GM19467 (cell line): ENCODE measurements around the gene ATP6V1C2.
"Not testable (repeated sequence)": the region's sequence is repeated elsewhere in the genome, so short reads cannot be mapped to it uniquely, and the experiment has no call there.

Experiments used
- ATAC-seq: cut with Tn5 transposase; IDR thresholded peaks from one replicate; pipeline ENCODE4 v1.9.1; 2021; ENCODE audit warnings: mild to moderate bottlenecking, moderate library complexity; ENCODE audit not compliant: unreplicated experiment

ATP6V1C2 gene

GRCh38 chr2:10765914-10766313 lies 44.5 kb downstream of the ATP6V1C2 start:
- no peak for ATAC-seq

- no peak for ATAC-seq
Observed at GRCh38 chr2:10768063-10768507, 46.7 kb downstream of the ATP6V1C2 start.

- no peak for ATAC-seq
Observed at GRCh38 chr2:10770956-10771750, 49.7 kb downstream of the ATP6V1C2 start.

GRCh38 chr2:10771786-10772185 lies 50.4 kb downstream of the ATP6V1C2 start:
- no peak for ATAC-seq

GRCh38 chr2:10772201-10772867 lies 50.9 kb downstream of the ATP6V1C2 start:
- no peak for ATAC-seq

- no peak for ATAC-seq
Observed at GRCh38 chr2:10772868-10773215, 51.4 kb downstream of the ATP6V1C2 start.

- no peak for ATAC-seq
Observed at GRCh38 chr2:10773821-10774341, 52.5 kb downstream of the ATP6V1C2 start.

GRCh38 chr2:10774394-10774793 lies 53.0 kb downstream of the ATP6V1C2 start:
- no peak for ATAC-seq

GRCh38 chr2:10775021-10775780 lies 53.8 kb downstream of the ATP6V1C2 start:
- ATAC-seq: no peak

- no peak for ATAC-seq
Observed at GRCh38 chr2:10775831-10776230, 54.4 kb downstream of the ATP6V1C2 start.

- no peak for ATAC-seq
Observed at GRCh38 chr2:10776231-10776977, 55.0 kb downstream of the ATP6V1C2 start.

GRCh38 chr2:10777111-10777841 lies 55.8 kb downstream of the ATP6V1C2 start:
- ATAC-seq: no peak

GRCh38 chr2:10777842-10778723 lies 56.7 kb downstream of the ATP6V1C2 start:
- no peak for ATAC-seq

- ATAC-seq: no peak
Observed at GRCh38 chr2:10778724-10779115, 57.3 kb downstream of the ATP6V1C2 start.

- ATAC-seq: no peak
Observed at GRCh38 chr2:10779776-10780490, 58.5 kb downstream of the ATP6V1C2 start.

GRCh38 chr2:10780491-10780820 lies 59.0 kb downstream of the ATP6V1C2 start:
- ATAC-seq: no peak

GRCh38 chr2:10780821-10781220 lies 59.4 kb downstream of the ATP6V1C2 start:
- ATAC-seq: not testable (repeated sequence)

- no peak for ATAC-seq
Observed at GRCh38 chr2:10781746-10782145, 60.3 kb downstream of the ATP6V1C2 start.

GRCh38 chr2:10783421-10783820 lies 62.0 kb downstream of the ATP6V1C2 start:
- no peak for ATAC-seq
